Left cardiac atrium (tissue), 4 donors: Measurements from ENCODE around the gene CACNA1I. TPM values are rescaled to one million over a fixed set of nuclear protein-coding genes. Genes with fewer than 3 reads are reported as not detected.

ENCODE experiments used
- ATAC-seq, 2 donors: fragments of 200-7000 bp; cut with Tn5 transposase; one replicate each; pipeline ENCODE4 v1.9.1; 2020; ENCODE audit warnings: mild to moderate bottlenecking in 2 of 2, moderate library complexity in 2 of 2
- DNase-seq: peaks from one replicate; pipeline ENCODE4 v3.0.0-alpha.2; 2020
- intact Hi-C, 2 donors: fragments of 100-400 bp; cut with DNase I; formaldehyde crosslinking; loops; one replicate each; pipeline versions ENCODE4 v1.14.1 to v1.15.1; 2022 to 2023
- total RNA-seq, 2 donors: library from RNA; stranded (reverse); fragmentation: NEBNext Ultra II Directional; extraction: Animal tissue kit (Norgen Biotek cat#: 25700); gene quantifications; one replicate each; pipeline ENCODE4 v1.2.1, GENCODE V29; 2021
- donor health status: DM: no; HTN: yes; CAD: no.
- donor health status: DM: no; HTN: yes; CAD: no; lungs with severe emphysema.
- donor health status: DM: yes; HTN: yes; CAD: no.
- donor health status: Dilated cardiomyopathy.

Gene CACNA1I
- total RNA-seq, 2 donors from 2014 or later: 0.03 to 0.06 TPM

DNA sequence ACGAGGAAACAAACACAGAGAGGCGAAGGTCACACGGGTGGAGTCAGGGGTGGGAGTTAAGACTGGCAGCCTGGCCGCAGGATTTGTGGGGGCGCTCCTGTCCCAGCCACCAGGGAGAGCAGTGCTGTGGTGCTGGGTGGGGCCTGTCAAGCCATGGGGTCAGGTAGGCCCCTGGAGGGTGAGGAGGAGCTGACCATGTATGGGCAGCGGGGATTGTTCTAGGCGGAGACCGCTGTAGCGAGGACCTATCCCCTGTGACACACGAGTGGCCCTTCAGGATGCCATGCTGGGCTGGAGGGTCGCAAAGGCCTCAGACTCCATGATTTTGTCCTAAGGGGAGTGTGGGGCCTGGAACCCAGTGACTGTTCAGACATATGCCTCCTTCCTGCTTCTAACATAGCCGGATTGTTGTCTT is 36.5 kb upstream of the CACNA1I start:
- ATAC-seq (no peak), DNase-seq (peak; percentile 25)
- intact Hi-C loops: loop anchor here in 1 of 2 donors (2.0 kb wide), 1 partner anchor 503 kb away; no protein-coding TSS in a partner anchor

DNA sequence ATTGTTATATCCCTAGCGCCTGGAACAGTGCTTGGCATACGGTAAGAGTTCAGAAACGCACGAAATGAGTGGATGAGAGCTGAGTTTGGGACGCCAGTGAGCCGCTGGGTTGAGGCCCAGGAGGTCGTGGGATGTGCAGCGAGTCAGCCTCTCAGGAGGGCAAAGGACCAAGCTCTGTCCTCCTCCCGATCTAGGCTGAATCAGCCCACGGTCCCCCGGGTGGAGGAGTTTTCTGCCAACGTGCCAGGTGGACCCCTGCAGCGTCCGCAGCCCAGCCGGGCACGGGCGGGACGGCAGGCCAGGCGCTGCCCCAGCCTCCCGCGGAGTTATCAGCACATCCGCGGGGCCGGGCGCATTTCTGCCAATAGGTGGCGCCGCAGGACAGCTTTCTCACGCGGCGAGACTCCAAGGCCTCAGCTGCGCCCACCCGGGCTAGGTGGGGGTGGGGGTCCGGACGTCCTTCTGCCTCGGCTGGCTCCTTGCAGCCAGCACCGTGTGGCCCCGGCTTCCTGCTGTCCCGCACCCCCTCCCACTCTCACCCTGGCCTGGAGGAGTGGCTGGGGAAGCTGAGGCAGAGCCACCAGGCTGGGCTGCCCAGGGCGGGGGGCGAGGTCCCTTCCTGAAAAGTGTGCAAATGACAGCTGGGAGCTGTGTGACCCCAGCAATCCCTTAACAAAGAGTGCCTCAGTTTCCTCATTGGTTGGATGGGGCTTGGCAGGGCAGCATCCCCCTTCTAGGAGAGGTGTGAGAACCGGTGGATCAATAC is 35.8 kb upstream of the CACNA1I start:
- DNase-seq (peak; percentile 88), ATAC-seq (peak; percentile 31 to 36)
- intact Hi-C loops: loop anchor here (2.0 to 5.0 kb wide), 3 partner anchors 488 to 502 kb away; no protein-coding TSS in a partner anchor

DNA sequence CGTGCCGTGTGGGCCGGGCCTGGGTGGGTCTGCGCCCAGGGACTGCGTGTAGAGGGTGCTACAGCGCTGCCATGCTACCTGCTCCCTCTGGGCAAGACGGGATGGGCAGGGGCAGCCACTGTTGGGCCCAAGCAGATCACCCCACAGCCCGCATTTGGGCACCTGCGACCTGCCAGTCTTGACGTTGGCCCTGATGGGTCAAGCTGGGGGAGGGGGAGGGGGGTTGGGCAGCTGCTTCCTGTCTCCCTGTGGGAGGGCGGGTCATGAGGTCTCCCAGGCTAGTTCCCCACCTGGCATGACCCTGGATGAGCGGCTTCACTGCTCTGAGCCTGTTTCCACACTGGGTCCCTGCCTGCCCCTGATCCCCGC is 35.2 kb upstream of the CACNA1I start:
- intact Hi-C loops: loop anchor here (2.0 to 5.0 kb wide), 3 partner anchors 487 to 501 kb away; no protein-coding TSS in a partner anchor
- no peak for ATAC-seq

DNA sequence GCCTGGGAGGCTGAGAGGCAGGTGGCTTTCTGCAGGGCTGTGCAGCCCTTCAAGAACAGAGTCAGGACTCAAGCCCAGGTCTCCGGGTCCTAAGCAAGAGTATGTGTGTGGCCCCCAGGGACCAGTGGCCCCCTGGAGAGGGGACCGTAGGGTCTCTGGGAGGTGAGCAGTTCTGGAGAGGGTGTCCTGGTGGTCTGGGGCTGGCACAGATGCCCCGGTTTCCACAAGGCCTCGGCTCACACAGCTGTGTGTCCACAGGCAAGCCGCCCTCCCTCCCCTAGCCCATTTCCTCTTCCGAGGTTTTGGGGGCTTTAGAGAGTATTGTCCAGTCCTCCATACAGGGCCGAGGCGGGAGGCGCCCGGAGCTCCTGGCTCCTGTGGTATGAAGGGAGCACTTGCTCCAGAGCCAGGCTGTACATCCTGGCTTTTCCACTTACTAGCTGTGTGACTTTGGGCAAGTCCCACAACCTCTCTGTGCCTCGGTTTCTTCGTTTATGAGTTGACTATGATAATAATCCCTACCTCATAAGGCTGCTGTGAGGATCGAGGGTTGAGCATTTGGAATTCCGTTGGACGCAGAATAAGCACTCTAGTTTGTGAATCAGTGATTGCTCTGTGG is 34.6 kb upstream of the CACNA1I start:
- intact Hi-C loops: loop anchor here (2.0 to 5.0 kb wide), 3 partner anchors 486 to 501 kb away; no protein-coding TSS in a partner anchor
- no peak for ATAC-seq
- no peak for DNase-seq

More for the DNA sequence above, 35.2 kb upstream of the CACNA1I start:
- no peak for DNase-seq

DNA sequence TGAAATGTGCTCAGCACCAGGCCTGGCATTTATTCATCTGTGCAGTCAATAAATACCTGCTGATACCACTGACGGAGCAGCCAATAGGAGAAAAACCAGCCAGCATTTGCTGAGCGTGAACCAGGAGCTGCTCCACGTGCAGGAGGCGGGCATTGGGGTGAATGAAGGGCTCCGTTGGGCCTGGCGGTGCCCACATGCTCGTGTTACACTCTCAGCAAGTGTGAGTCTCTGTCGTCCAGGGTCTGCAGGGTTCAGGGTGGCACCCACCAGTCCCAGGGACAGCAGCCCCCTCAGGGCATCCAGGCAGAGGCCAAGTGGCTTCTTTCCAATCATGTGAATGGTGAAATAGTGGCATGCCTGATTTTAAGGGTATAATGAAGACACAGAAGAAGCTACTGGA is 33.8 kb upstream of the CACNA1I start:
- ATAC-seq (no peak), DNase-seq (no peak)
- intact Hi-C loops: loop anchor here (5.0 kb wide), 2 partner anchors 486 to 491 kb away; no protein-coding TSS in a partner anchor

DNA sequence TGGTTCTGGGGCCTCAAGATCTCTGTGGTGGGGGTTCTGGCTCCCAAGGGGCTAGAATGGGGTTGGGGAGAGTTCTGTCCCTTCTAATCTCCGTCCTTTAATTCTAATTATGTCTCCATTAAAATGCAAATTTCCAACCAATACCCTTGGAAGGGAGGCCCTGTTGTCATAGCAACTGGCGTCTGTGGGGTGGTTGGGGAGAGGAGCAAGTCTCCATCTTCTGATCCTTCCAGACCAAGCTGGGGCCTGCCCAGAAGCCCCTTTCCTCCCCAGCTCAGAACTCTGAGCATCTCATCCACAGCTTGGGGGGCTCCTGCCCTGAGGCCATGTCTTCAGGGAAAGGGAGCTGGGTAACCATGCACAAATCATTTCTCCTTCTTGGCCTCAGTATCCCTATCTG is 32.6 kb upstream of the CACNA1I start:
- ATAC-seq (no peak), DNase-seq (no peak)
- intact Hi-C loops: loop anchor here (5.0 kb wide), 2 partner anchors 484 to 489 kb away; no protein-coding TSS in a partner anchor

DNA sequence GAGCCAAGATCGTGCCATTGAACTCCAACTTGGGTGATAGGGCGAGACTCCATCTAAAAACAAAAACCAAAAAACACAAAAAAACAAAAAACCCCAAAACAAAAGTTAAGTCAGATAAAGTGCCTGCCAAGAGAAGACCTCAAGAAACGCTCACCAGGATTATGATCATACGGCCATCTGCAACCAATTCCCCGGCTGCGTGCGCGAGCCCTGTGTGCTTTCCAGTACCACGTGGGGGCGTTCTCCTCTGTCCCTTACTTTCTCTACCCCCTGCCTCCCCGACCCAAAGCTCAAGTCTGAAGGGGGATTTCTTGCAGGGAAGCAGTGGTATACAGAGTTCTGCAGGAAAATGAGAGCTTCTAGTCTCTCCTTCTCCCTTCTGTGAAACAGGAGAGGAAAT is 27.5 kb upstream of the CACNA1I start:
- intact Hi-C loops: no loop called here
- no peak for ATAC-seq
- no peak for DNase-seq

DNA sequence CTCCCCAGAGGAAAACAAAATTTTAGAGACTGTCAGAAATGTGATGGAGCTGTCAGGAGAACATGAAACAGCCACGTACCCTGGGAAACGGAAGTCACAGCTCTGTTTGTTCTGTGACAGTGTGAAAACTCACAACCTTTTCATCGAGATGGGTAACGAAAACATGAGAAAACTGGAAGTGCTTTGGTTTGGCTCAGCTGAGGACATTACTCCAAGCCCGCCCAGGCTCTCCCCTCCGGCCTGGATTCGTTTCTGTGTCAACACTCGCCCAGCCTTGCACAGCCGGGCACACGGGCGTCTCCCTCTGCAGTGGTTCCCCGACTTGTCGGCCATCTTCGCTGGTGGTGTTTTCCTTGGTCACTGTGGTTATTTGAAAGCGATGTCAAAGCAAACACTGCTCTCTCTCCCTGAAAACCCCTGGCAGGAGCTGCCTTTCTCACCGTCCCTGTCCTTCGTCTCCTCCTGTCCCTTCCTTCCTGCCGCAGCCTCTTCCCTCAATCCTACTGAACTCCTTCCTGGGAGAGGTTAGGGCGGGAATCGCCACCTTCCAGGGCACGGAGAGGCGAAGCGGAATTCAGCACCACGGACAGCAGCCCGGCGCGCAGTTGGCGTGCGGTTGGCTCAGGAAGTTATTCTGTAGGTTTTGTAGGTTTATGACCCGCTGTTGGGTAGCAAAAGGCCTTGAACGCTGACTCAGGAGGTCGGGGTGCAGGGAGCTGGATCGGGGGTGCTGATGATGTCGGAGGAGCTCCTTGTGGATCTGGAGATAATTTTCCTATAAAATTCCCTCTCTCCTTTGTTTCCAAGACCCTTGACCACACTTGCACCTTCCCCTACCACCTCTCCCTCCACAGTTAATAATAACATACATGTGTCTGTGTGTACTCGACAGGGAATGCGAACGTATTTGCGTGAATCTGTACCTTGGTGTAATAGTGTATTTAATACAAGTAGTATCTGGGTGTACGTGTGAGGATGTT is 24.9 kb upstream of the CACNA1I start:
- ATAC-seq: peak in 1 of 2 donors; percentile 57
- intact Hi-C loops: no loop called here
- DNase-seq: no peak

DNA sequence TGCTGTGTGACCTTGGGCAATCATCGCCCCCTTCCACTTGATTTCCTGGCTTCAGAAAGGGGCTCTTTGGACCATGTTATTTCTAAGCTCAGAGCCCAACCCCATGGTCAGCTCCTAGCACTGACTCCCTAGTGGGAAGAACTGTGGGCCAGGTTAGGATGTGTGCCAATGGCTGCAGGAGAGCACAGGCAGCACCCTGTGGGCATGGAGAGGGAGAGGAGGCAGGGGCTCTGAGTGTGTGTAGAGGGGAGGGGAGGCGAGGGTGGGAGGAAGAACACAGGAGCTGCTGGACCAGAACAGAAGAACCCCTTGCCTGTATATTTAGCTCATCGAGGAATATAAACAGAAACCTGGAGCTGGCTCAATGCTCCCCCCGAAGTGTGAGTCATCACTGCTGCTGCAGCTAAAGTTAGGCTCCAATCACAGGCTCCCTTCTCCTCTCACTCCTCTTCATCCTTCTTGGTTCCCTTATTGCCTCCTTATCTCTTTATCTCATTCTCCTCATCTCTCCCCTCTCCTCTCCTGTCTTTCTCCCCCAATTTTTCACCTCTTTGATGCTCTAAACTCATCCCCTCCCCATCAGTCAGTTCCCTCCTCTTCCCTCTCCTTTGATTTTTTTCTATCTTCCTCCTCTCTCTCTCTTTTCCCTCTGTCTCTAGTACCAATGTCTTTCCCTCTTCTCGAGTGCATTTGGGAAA is 23.5 kb upstream of the CACNA1I start:
- no peak for DNase-seq
- intact Hi-C loops: no loop called here
- no peak for ATAC-seq

DNA sequence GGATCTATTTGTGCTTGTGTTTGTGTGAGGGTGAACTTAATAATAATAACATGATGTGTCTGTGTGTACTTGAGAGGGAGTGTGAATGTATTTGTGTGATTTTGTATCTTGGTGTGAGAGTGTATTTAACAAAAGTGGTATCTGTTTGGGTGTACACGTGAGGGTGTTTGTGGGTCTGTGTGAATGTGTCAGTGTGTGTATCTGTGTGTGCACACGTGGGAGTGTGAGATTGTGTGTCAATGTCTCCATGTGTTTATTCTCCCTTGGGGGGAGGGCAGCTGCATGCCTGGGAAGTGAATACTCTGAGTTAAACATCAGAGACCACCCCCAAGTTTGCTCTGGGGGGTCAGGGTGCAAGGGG is 23.0 kb upstream of the CACNA1I start:
- ATAC-seq (no peak), DNase-seq (no peak)
- intact Hi-C loops: no loop called here

DNA sequence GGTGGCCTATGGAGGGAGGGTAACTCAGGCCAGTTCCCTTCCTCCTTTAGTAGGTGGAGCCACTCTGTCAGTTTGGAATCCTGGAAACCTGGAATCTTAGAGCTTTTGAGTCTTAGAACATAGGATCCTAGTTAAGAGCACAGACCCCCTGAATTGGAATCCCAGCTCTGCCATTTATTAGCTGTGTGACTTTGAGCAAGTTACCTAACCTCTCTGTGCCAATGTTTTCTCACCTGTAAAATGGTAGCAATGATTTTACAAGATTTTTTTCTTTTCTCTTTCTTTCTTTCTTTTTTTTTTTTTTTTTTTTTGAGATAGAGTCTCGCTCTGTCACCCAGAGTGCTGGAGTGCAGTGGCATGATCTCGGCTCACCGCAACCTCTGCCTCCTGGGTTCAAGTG is 17.1 kb upstream of the CACNA1I start:
- intact Hi-C loops: loop anchor here in 1 of 2 donors (10.0 kb wide), 1 partner anchor 61 kb away; no protein-coding TSS in a partner anchor
- no peak for ATAC-seq
- no peak for DNase-seq

DNA sequence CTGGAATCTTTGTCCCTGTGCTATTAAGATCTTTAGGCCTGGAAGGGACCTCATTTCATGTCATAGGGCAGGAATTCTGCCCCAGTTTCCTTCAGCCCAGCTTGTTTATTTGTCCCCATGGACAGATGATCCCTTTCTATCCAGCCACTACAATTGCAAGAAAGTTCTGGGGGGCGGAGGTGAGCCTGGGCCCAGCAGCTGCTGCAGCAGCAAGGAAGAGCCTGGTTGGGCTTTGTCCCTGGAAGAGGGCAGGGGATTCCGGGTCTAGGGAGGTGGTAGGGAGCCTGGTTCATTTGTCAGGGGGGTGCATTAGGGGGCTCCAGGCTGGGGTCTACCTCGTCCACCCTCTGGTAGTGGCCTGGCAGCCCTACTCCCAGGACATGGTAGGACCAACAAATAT is 16.4 kb upstream of the CACNA1I start:
- DNase-seq (no peak), ATAC-seq (no peak)
- intact Hi-C loops: loop anchor here in 1 of 2 donors (10.0 kb wide), 1 partner anchor 61 kb away; no protein-coding TSS in a partner anchor

DNA sequence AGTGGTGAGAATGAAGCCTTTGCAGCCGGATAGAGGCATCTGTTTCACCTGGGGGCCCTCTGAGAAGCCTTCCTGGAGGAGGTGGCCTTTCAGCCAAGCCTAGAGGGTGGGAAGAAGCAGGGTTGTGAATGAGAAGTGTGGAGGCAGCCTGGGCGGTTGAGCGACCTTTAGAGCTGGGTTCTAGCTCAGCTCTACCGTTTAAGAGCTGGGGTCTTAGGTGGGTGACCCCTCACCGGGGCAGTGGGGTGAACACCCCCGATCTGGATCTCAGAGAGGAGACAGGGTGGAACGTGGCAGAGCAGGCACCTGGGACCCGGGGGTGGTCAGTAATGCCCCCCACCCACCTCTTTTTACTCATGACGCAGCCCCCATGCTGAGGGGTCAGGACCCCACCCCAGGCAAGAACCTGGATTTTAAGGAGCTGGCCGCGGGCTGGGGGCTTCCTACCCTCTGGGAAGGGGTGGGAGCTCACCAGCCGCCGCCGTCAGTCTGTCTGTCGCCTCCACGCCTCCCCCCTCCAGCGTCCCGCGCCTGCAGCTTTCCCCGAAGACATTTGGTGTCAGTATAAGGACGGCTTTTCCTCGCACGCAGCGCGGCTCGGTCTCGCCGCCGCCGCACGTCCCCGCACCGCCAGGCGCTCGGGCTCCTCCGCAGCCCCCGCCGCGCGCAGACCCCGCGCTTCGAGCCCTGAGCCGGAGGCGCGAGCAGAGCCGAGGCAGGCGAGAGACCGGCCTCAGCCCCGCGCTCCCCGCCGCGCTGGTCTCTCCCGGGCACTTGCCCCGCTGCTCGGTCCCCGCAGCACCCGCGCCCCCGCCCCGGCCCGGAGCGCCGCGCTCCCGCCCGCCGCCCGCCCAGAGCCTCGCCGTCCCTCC is 13.3 kb upstream of the CACNA1I start:
- ATAC-seq (peak in 1 of 2 donors; percentile 73), DNase-seq (no peak)
- intact Hi-C loops: loop anchor here in 1 of 2 donors (5.0 to 10.0 kb wide), 2 partner anchors 58 to 470 kb away; no protein-coding TSS in a partner anchor

DNA sequence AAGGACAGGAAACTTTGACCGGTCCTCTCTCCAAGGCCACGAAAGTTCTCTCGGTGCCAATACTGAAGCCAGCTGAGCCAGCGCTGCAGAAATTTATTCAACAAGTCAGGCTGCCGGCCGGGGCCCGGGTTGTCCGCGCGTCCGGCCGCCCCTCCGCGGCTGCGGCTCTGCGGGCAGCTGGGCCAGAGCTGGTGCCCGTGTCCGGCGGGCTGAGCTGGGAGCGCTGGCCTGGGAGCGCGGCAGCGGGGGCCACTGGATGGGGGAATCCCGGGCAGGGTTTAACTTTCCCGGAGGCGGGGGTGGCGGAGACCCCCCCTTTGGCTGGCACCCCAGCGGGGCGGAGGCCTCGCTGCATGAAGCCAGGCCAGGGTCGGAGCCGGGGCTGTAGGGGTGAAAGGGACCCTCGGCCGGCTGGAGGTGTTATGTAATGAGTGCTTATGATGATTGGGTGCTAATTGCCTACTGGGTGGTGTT is 12.3 kb upstream of the CACNA1I start:
- peak in 1 of 2 donors; percentile 14 for ATAC-seq
- intact Hi-C loops: loop anchor here in 1 of 2 donors (5.0 to 10.0 kb wide), 2 partner anchors 57 to 469 kb away; no protein-coding TSS in a partner anchor
- DNase-seq: peak; percentile 26

DNA sequence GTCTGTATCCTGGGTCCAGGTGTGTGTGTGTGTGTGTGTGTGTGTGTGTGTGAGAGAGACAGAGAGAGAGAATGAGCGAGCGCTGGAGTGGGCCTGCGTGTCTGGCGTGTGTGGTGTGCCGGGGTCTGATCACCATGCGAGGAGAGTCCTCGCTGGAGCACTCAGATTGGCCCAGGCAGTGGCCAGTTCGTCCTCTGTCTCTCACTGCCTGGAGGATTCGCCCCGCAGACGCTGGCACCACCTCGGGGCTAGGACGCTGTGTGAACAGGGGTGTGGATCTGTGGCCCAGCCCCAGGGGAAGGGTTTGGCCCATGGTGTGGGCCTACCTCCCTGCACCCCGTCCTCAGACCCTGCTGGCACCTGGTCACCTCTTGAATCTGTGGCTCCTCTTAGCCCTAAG is 11.6 kb upstream of the CACNA1I start:
- intact Hi-C loops: loop anchor here in 1 of 2 donors (5.0 to 10.0 kb wide), 2 partner anchors 56 to 468 kb away; no protein-coding TSS in a partner anchor
- no peak for DNase-seq
- ATAC-seq: no peak

DNA sequence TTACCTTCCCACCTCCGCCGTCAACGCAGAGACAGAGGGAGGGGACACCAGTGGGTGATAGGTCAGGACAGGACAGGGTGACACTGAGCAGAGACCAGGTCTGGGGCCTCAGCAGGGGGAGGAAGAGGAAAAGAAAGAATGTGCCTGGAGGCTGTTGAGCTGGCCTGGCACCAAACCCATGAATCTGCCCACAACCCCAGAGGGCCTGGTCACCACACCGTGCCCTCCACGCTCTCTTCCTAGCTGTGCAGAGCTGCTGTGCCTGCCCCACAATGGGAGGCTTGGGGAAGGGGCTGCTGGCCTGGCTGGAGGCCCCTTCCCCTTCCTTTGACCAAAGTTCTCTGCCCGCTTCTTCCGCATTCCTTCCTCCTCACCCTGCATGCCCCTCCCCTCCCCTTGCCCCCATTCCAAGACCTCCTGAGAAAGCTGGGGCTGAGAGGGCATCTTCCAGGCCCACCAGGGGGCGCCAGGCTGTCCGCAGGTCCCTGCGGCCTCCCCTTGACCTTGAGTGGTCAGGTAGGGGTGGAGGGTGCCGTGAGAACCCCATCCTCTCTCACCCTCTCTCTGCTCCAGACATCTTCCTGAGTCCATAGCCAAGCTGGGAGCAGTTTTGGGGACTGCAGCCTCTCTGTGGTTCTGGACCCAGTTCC is 11.0 kb upstream of the CACNA1I start:
- intact Hi-C loops: loop anchor here in 1 of 2 donors (5.0 to 10.0 kb wide), 2 partner anchors 55 to 468 kb away; no protein-coding TSS in a partner anchor
- no peak for ATAC-seq
- DNase-seq: no peak

DNA sequence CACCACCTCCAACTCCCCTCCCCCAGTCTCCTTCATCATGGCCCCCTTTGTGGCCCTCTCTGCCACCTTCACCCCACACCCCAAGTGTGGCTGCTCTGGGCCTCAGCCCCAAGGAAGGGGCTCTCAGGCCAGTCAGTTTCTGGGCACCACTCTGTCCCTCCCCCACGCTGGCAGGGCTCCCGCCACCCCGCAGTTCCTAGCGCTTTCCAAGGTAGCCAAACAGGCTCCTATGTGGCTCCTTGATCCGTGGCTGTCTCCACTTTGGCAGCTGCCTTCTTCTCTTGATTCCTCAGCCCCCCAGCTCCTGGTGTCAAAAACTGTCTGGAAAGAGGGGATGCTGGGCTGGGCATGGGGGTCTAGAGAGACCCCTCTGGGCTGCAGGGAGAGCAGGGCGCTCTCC is 10.4 kb upstream of the CACNA1I start:
- intact Hi-C loops: no loop called here
- no peak for ATAC-seq
- DNase-seq: no peak
